LHCN-M2 (cell line): ENCODE data around the gene SLC41A1. TPM values are rescaled to one million over a fixed set of nuclear protein-coding genes. Genes with fewer than 3 reads are reported as not detected.
A peak's percentile ranks its signal among the peaks of the same experiment; 100 is the strongest.

Experiments used
- DNase-seq: peaks from one replicate; pipeline ENCODE4 v3.0.0-alpha.2; 2012; ENCODE audit warnings: low read depth
- total RNA-seq: library from RNA; depleted of rRNA; stranded (reverse); fragments of >200 nt; gene quantifications from 2 replicates; pipeline ENCODE4 v1.2.3, GENCODE V29; 2014

SLC41A1 gene
- total RNA-seq, 1 experiment from 2014 or later: 24.7 TPM

DNA sequence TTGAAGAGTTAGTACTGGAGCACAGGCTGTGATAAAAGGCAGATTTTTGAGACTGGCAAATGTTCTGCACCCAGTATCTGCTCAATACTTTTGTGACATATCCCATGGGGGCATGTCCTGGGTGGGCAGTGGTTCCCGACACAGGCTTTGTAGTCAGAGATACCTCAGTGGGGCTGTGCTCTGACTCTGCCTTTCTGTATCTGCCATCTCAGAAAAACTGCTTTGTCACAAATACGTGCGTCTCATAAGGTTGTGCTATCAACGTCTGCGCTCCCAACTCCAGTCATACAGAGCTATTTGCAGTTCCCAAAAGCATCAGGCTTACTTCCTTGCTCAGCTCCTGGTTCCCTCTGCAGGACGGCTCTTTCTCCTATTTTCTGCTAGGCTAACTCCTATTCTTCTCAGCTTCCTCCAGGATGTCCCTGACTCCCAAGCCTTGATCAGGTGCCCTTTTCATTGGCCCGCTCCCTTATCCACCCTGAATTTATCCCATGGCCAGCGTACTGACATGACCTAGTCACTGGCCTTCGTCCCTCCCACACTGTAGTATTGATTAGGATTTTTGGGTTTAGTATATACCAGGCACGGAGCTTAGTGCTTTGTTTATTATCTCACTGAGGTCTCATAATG is 25.6 kb downstream of the SLC41A1 start:
- no peak for DNase-seq

DNA sequence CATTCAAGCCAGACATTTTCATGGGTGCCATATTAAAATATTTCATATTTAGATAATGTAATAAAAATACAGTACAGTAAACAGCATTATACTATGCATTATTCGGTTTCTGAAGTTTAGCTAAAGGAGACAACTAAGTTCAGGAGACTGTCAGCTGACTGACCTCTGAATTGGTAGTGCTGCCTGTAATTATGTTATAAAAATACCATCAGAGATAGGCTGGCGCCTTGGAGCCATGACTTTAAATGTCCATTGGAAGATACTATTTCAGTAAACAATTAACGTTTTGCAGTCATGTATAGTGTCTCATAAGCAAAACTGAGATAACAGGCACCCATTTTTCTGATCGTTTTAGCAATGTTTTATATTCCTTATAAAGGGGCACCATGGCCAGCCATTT is 26.4 kb downstream of the SLC41A1 start:
- DNase-seq: no peak

- DNase-seq: no peak
Observed at GRCh38 chr1:205785446-205785845, 27.6 kb downstream of the SLC41A1 start.

DNA sequence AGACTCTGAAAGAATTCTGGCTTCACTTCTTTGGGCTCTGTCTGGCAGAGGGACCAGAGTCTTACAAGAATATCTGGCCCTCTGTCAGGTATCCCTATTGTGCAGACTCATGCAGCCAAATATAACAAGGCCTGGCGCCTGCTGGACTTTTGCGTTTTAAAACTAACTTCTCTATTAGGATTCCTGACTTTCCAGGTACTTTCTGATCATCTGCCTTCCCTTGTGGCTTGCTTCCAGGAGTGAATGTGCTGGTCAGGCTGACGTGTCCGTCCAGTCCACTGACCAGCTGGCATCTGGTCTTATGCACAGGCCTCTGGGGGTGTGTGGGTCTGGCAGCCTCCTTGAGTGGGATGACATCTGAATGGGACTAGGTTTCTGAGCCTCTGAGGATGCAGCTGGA is 29.1 kb downstream of the SLC41A1 start:
- peak; percentile 74 for DNase-seq

- DNase-seq: no peak
Observed at GRCh38 chr1:205783433-205783795, 29.6 kb downstream of the SLC41A1 start.

DNA sequence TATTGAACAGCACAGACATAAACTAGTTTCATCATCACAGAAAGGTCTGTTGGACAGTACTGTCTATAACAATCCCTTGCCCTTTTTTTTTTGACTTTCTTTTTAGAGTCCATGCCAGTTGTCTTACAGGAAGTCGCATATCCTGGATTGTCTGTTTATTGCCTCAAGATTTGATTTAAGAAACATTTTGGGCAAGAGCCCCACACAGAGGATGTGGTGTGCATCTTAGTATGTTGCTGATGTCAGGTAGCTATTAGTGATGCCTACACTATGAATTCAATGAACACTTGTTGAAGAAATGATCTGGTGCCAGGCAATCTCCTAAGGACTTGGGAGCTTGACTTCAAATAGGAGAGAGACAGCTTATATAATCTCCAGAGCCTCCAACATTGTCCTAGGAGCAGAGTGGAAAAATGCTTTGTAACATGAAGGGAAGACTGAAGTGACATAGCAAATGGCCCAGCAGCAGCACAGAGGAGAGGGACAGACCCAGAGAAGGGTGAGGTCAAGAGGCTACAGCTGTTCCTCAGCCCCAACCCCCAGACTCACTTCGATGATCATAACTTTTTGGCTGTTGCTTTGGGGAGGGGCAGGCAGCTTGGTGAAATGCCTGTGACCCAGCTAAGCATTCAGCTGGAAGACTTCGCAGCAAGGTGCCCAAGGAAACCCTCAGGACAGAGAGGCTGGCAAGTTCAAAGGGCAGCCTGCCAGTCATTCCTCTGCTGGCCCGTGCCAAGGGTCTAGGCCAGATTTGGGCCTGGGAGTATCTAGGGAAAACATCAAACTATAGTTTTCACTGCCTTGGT is 30.2 kb downstream of the SLC41A1 start:
- no peak for DNase-seq

DNA sequence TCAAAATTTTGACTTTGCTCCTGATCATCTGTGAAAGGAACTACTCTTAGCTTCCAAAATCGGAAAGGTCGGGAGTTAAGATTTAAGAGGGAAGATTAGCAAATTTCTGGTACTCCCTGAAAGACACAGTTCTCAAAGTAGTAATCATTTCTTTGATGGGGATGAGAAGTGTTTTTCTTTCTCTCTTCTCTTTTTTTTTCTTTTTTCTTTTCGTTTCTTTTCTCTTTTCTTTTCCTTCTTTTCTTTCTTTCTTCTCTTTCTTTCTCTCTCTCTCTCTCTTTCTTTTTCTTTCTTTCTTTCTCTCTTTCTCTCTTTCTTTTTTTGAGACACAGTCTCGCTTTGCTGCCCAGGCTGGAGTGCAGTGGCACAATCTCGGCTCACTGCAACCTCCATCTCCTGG is 32.7 kb downstream of the SLC41A1 start:
- no peak for DNase-seq

GRCh38 chr1:205777994-205778393 is 35.0 kb downstream of the SLC41A1 start:
- no peak for DNase-seq

GRCh38 chr1:205775717-205776056 is 37.3 kb downstream of the SLC41A1 start:
- peak; percentile 81 for DNase-seq

GRCh38 chr1:205775015-205775716 is 37.8 kb downstream of the SLC41A1 start, which contains the start of gene RAB29:
Gene RAB29 (minus strand): TSS chr1:205775482. CDS start chr1:205774956, 526 bp downstream.
- DNase-seq: peak; percentile 84

GRCh38 chr1:205774198-205775014 is 38.6 kb downstream of the SLC41A1 start:
- peak; percentile 14 for DNase-seq

GRCh38 chr1:205772607-205773032 is 40.4 kb downstream of the SLC41A1 start:
- no peak for DNase-seq

- DNase-seq: no peak
Observed at GRCh38 chr1:205770618-205771017, 42.4 kb downstream of the SLC41A1 start.

DNA sequence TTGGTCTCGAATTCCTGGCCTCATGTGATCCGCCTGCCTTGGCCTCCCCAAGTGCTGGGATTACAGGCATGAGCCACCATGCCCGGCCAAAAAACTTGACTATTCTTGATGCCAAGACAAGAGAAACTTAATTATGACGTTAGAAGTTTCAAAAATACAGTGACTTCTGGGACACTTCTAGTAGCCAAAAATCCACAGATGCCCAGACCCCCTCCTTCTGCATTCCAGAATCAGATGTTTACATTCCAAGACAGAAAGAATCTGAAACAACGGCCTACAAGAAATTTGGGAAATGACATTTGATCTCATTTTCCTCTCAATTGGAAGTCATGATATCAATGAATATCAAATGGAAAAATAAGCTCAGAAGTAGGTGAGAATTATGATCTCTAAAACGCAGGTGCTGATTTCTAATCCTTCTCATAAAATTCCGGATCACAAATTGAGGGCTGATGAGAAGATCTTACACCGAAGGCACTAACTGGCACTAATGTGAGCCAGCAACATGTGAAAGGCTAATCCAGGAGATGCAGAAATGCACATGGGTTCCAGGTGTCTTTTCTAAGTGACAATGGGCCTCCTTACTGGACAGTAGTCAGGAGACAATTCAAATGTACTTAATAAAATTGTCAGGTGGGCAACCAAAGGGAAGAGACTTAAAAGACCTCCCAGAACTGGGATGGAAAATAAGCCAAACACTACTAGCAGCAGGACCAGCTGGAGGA is 43.2 kb downstream of the SLC41A1 start:
- DNase-seq: no peak

GRCh38 chr1:205767248-205767647 is 45.8 kb downstream of the SLC41A1 start:
- no peak for DNase-seq

- DNase-seq: no peak
Observed at GRCh38 chr1:205766570-205766969, 46.4 kb downstream of the SLC41A1 start.

DNA sequence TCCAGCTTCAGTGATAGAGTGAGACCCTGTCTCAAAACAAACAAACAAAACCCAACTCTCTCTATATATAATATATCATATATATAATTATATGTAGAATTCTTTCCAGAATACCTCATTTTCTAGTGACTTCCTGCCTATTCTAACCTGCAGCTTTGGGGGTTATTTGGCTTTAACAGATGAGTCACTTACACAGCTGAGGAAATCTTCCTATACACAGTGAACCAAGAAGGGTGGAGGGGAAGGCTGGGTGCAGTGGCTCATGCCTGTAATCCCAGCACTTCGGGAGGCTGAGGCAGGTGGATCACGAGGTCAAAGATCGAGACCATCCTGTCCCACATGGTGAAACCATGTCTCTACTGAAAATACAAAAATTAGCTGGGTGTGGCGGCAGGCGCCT is 47.0 kb downstream of the SLC41A1 start:
- DNase-seq: peak; percentile 15

DNA sequence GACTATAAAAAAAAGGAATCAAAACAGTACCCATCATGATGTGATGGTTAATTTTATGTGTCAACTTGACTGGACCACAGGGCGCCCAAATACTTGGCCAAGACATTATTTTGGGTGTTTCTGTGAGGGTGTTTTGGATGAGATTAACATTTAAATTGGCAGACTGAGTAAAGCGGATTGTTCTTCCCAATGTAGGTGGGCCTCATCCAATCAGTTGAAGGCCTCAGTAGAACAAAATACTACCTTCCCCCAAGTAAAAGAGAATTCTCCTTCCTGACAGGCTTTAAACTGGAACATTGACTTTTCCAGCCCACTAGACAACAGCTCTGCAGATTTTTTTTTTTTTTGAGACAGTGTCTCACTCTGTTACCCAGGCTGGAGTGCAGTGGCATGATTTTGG is 48.4 kb downstream of the SLC41A1 start:
- no peak for DNase-seq

DNA sequence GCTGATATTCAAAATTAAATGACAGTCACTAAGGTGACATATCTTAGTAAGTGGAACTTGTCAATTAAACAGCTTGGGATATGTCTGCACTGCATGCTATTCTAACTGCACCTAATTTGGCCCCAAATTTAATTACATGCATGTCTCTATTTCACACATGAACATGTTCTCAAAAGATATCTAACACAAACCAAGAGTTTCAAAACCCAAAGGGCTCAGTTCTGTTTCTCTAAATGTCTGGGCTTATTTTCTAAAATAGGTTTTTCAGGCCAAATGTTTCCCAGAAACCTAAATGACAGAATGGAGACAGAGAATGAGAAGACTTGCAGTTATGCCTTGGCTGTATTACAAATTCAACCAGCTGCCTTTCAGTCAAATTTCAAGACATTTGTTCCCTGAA is 49.0 kb downstream of the SLC41A1 start:
- DNase-seq: no peak

- no peak for DNase-seq
Observed at GRCh38 chr1:205760606-205761005, 52.4 kb downstream of the SLC41A1 start.

DNA sequence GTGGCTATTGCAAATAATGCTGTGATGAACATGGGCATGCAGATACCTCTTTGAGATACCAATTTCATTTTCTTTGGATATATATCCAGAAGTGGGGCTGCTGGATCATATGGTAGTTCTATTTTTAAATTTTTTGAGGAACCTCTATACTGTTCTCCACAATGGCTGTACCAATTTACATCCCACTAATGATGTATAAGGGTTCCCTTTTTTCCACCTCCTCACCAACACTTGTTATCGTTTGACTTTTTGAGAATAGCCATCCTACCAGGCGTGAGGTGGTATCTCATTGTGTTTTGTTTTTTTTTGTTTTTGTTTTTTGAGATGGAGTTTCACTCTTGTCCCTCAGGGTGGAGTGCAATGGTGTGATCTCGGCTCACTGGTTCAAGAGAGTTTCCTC is 56.4 kb downstream of the SLC41A1 start:
- no peak for DNase-seq
